ENCODE measurements around the gene PCDHA4. TPM values are rescaled to one million over a fixed set of nuclear protein-coding genes. Genes with fewer than 3 reads are reported as not detected.
"Not testable (repeated sequence)": the region's sequence is repeated elsewhere in the genome, so short reads cannot be mapped to it uniquely, and the experiment has no call there.

Gene PCDHA4
- not detected for total RNA-seq

GRCh38 chr5:140806834-140807775 is at the start of gene PCDHA4:
Gene PCDHA4, plus strand, starts transcription at chr5:140807068.
- no peak within 1 kb of the TSS for H3K27ac Mint-ChIP-seq
- CTCF ChIA-PET: interaction anchor here (0.6 to 1.3 kb wide), 4 partner anchors 8 to 14 kb away, joined by 3 to 4 read pairs (median 4); no protein-coding TSS in a partner anchor
- intact Hi-C loops (cut with micrococcal nuclease): no loop called here
- no peak within 1 kb of the TSS for H3K4me3 Mint-ChIP-seq
- DNase-seq: peak; percentile 31
- H3K36me3 Mint-ChIP-seq (ENCODE audit: low read depth): peaks cover 6% of the 10 kb centered on the region
- no peaks in the 10 kb centered on the region for H3K4me1 Mint-ChIP-seq (ENCODE audit: low read depth)
- peaks cover 32% of the 10 kb centered on the region for H3K9me3 Mint-ChIP-seq
- H3K27me3 Mint-ChIP-seq (ENCODE audit: low read depth): peaks cover 36% of the 10 kb centered on the region

- H3K9me3 Mint-ChIP-seq: peaks cover 72% of the 10 kb centered on the region
- no peak for DNase-seq
- peaks cover 5% of the 10 kb centered on the region for H3K27me3 Mint-ChIP-seq (ENCODE audit: low read depth)
- no peak overlapping the region for H3K4me3 Mint-ChIP-seq
- no peak overlapping the region for H3K27ac Mint-ChIP-seq
- CTCF ChIA-PET: no interaction called here
- peaks cover 24% of the 10 kb centered on the region for H3K36me3 Mint-ChIP-seq (ENCODE audit: low read depth)
- no peaks in the 10 kb centered on the region for H3K4me1 Mint-ChIP-seq (ENCODE audit: low read depth)
- intact Hi-C loops (cut with micrococcal nuclease): no loop called here
These were observed 42.5 kb upstream of the PCDHA4 start for GRCh38 chr5:140764177-140764973.

- intact Hi-C loops (cut with micrococcal nuclease): no loop called here
- CTCF ChIA-PET: no interaction called here
- DNase-seq: no peak
- no peaks in the 10 kb centered on the region for H3K27me3 Mint-ChIP-seq (ENCODE audit: low read depth)
- H3K4me3 Mint-ChIP-seq: no peak overlapping the region
- H3K27ac Mint-ChIP-seq: no peak overlapping the region
- peaks cover 19% of the 10 kb centered on the region for H3K36me3 Mint-ChIP-seq (ENCODE audit: low read depth)
- peaks cover 65% of the 10 kb centered on the region for H3K9me3 Mint-ChIP-seq
- H3K4me1 Mint-ChIP-seq (ENCODE audit: low read depth): no peaks in the 10 kb centered on the region
These were observed 39.4 kb upstream of the PCDHA4 start for GRCh38 chr5:140767444-140767843.

- H3K4me1 Mint-ChIP-seq (ENCODE audit: low read depth): no peaks in the 10 kb centered on the region
- peaks cover 5% of the 10 kb centered on the region for H3K36me3 Mint-ChIP-seq (ENCODE audit: low read depth)
- intact Hi-C loops (cut with micrococcal nuclease): no loop called here
- CTCF ChIA-PET: no interaction called here
- H3K27me3 Mint-ChIP-seq (ENCODE audit: low read depth): peaks cover 8% of the 10 kb centered on the region
- H3K4me3 Mint-ChIP-seq: no peak overlapping the region
- H3K27ac Mint-ChIP-seq: no peak overlapping the region
- H3K9me3 Mint-ChIP-seq: peaks cover 51% of the 10 kb centered on the region
- no peak for DNase-seq
These were observed 26.4 kb upstream of the PCDHA4 start for GRCh38 chr5:140780512-140780911.

GRCh38 chr5:140785905-140786686 is 20.8 kb upstream of the PCDHA4 start, which contains the start of gene PCDHA1:
Gene PCDHA1, plus strand, starts transcription at chr5:140786140.
- H3K27ac Mint-ChIP-seq: no peak within 1 kb of the TSS
- CTCF ChIA-PET: interaction anchor here (0.6 to 1.1 kb wide), 3 partner anchors 28 to 275 kb away, joined by 3 to 7 read pairs (median 5); no protein-coding TSS in a partner anchor
- no peak within 1 kb of the TSS for H3K4me3 Mint-ChIP-seq
- peaks cover 19% of the 10 kb centered on the region for H3K36me3 Mint-ChIP-seq (ENCODE audit: low read depth)
- H3K9me3 Mint-ChIP-seq: peaks cover 45% of the 10 kb centered on the region
- no peaks in the 10 kb centered on the region for H3K4me1 Mint-ChIP-seq (ENCODE audit: low read depth)
- peaks cover 37% of the 10 kb centered on the region for H3K27me3 Mint-ChIP-seq (ENCODE audit: low read depth)
- DNase-seq: no peak
- intact Hi-C loops (cut with micrococcal nuclease): no loop called here

- intact Hi-C loops (cut with micrococcal nuclease); CTCF ChIA-PET; DNase-seq; H3K4me1 Mint-ChIP-seq (ENCODE audit: low read depth); H3K27ac Mint-ChIP-seq; H3K4me3 Mint-ChIP-seq: not testable (repeated sequence)
- Mint-ChIP-seq H3K9me3 (peaks cover 41% of the 10 kb centered on the region), H3K36me3 (ENCODE audit: low read depth) (peaks cover 18% of the 10 kb centered on the region), H3K27me3 (ENCODE audit: low read depth) (peaks cover 42% of the 10 kb centered on the region)
These were observed 19.4 kb upstream of the PCDHA4 start for GRCh38 chr5:140787422-140787821.

GRCh38 chr5:140787849-140788504 is 18.9 kb upstream of the PCDHA4 start:
- DNase-seq; H3K4me3 Mint-ChIP-seq; CTCF ChIA-PET; H3K4me1 Mint-ChIP-seq (ENCODE audit: low read depth); intact Hi-C loops (cut with micrococcal nuclease); H3K27ac Mint-ChIP-seq: not testable (repeated sequence)
- Mint-ChIP-seq H3K9me3 (peaks cover 36% of the 10 kb centered on the region), H3K36me3 (ENCODE audit: low read depth) (peaks cover 18% of the 10 kb centered on the region), H3K27me3 (ENCODE audit: low read depth) (peaks cover 48% of the 10 kb centered on the region)

- H3K27me3 Mint-ChIP-seq (ENCODE audit: low read depth): peaks cover 52% of the 10 kb centered on the region
- no peak overlapping the region for H3K4me3 Mint-ChIP-seq
- CTCF ChIA-PET: no interaction called here
- no peak overlapping the region for H3K27ac Mint-ChIP-seq
- H3K36me3 Mint-ChIP-seq (ENCODE audit: low read depth): peaks cover 26% of the 10 kb centered on the region
- intact Hi-C loops (cut with micrococcal nuclease): no loop called here
- no peaks in the 10 kb centered on the region for H3K4me1 Mint-ChIP-seq (ENCODE audit: low read depth)
- peaks cover 38% of the 10 kb centered on the region for H3K9me3 Mint-ChIP-seq
- no peak for DNase-seq
These were observed 15.8 kb upstream of the PCDHA4 start for GRCh38 chr5:140791089-140791488.

- no peak within 1 kb of the TSS for H3K4me3 Mint-ChIP-seq
- H3K36me3 Mint-ChIP-seq (ENCODE audit: low read depth): peaks cover 12% of the 10 kb centered on the region
- no peak for DNase-seq
- intact Hi-C loops (cut with micrococcal nuclease): no loop called here
- peaks cover 19% of the 10 kb centered on the region for H3K9me3 Mint-ChIP-seq
- peaks cover 33% of the 10 kb centered on the region for H3K27me3 Mint-ChIP-seq (ENCODE audit: low read depth)
- no peaks in the 10 kb centered on the region for H3K4me1 Mint-ChIP-seq (ENCODE audit: low read depth)
- H3K27ac Mint-ChIP-seq: no peak within 1 kb of the TSS
- CTCF ChIA-PET: no interaction called here
These were observed 12.1 kb upstream of the PCDHA4 start, which contains the start of gene PCDHA2 for GRCh38 chr5:140794595-140795258. Gene PCDHA2, plus strand, starts transcription at chr5:140794852.

GRCh38 chr5:140795259-140795641 is 11.6 kb upstream of the PCDHA4 start:
- Mint-ChIP-seq H3K4me1 (ENCODE audit: low read depth) (no peaks in the 10 kb centered on the region), H3K36me3 (ENCODE audit: low read depth) (peaks cover 13% of the 10 kb centered on the region), H3K27me3 (ENCODE audit: low read depth) (peaks cover 35% of the 10 kb centered on the region), H3K4me3 (no peak overlapping the region), H3K27ac (no peak overlapping the region), H3K9me3 (peaks cover 20% of the 10 kb centered on the region)
- CTCF ChIA-PET: no interaction called here
- intact Hi-C loops (cut with micrococcal nuclease): no loop called here
- no peak for DNase-seq

- CTCF ChIA-PET; intact Hi-C loops (cut with micrococcal nuclease); DNase-seq; H3K4me3 Mint-ChIP-seq; H3K27ac Mint-ChIP-seq; H3K4me1 Mint-ChIP-seq (ENCODE audit: low read depth): not testable (repeated sequence)
- peaks cover 15% of the 10 kb centered on the region for H3K36me3 Mint-ChIP-seq (ENCODE audit: low read depth)
- peaks cover 40% of the 10 kb centered on the region for H3K27me3 Mint-ChIP-seq (ENCODE audit: low read depth)
- peaks cover 24% of the 10 kb centered on the region for H3K9me3 Mint-ChIP-seq
These were observed 10.7 kb upstream of the PCDHA4 start for GRCh38 chr5:140796072-140796717.

Measured in activated naive CD4-positive, alpha-beta T cell treated with anti-CD3 and anti-CD28 coated beads for 36 hours (primary cell).